HepG2 (cell line): ENCODE data around the gene TIMM10. TPM values are rescaled to one million over a fixed set of nuclear protein-coding genes. Genes with fewer than 3 reads are reported as not detected.

ENCODE experiments used
- ATAC-seq: fragments of 200-7000 bp; cut with Tn5 transposase; 3 replicates; pipeline ENCODE4 v1.9.1; 2020; ENCODE audit warnings: mild to moderate bottlenecking, moderate library complexity
- BruUV-seq: library from RNA; stranded (reverse); fragments of 400-500 nt; replicated peaks from 2 replicates; lab custom pipeline; 2021; lab: Mats Ljungman, UMichigan
- CTCF ChIA-PET: fragments of 300-600 bp; formaldehyde crosslinking; extraction: SDS; loops from one replicate; lab custom pipeline; 2021; ENCODE audit warnings: low total read pairs, inconsistent platforms, low intra/inter-chr PET ratio; lab: Yijun Ruan, JAX
- POLR2A ChIA-PET: fragments of 350-600 bp; sonication (Branson Sonifier 250); formaldehyde crosslinking; loops from one replicate; lab custom pipeline; 2020; ENCODE audit warnings: antibody characterized with exemption, inconsistent platforms; lab: Yijun Ruan, JAX
- DNase-seq: peaks from one replicate; pipeline ENCODE4 v3.0.0-alpha.2; 2015; ENCODE audit warnings: low spot score
- FAIRE-seq: peaks from 3 replicates; lab custom pipeline; 2011; peaks lifted over from hg19 to GRCh38; lab: Jason Lieb, UNC
- H2AFZ ChIP-seq: one replicate; pipeline ENCODE4 v1.6.1; 2011; ENCODE audit warnings: low read length, inconsistent platforms
- H3K27ac ChIP-seq: fragments of 300-600 bp; 3 replicates; pipeline ENCODE4 v1.8.0; 2011; ENCODE audit warnings: mixed run types, mild to moderate bottlenecking, mixed read lengths, low read length, inconsistent platforms; ENCODE audit not compliant: insufficient read depth; ENCODE audit errors: extremely low read length
- H3K27me3 ChIP-seq, 2 experiments: fragments of 200-600 bp in 1 of 2; 2 replicates in 1 of 2; 3 replicates in 1 of 2; pipeline versions ENCODE4 v1.6.0 to v1.8.0; 2011; ENCODE audit warnings: low read length in 2 of 2, mild to moderate bottlenecking in 2 of 2, moderate library complexity in 2 of 2, inconsistent platforms in 1 of 2; ENCODE audit not compliant: insufficient read depth in 2 of 2, control insufficient read depth in 1 of 2
- H3K36me3 ChIP-seq, 2 experiments: fragments of 200-600 bp in 1 of 2; replicated peaks in 1 of 2; 2 replicates in 1 of 2; 3 replicates in 1 of 2; pipeline versions ENCODE4 v1.5.1 to v1.8.0; 2011; ENCODE audit warnings: low read length in 2 of 2, inconsistent platforms in 1 of 2; ENCODE audit not compliant: insufficient read depth in 2 of 2, control insufficient read depth in 1 of 2
- H3K4me1 ChIP-seq: 2 replicates; pipeline ENCODE4 v1.5.1; 2012; ENCODE audit warnings: low read length, inconsistent platforms; ENCODE audit not compliant: insufficient read depth
- H3K4me2 ChIP-seq: 2 replicates; pipeline ENCODE4 v1.6.0; 2011; ENCODE audit warnings: low read depth, low read length, inconsistent platforms
- H3K4me3 ChIP-seq, 3 experiments: fragments of 200-600 bp in 1 of 3; sonication (generic), shearing (Covaris generic) in 1 of 3; replicated peaks in 1 of 3; 2 replicates each; pipeline ENCODE4 v1.5.1; 2011 to 2016; ENCODE audit warnings: low read length in 3 of 3, inconsistent platforms in 2 of 3, low read depth in 2 of 3, mild to moderate bottlenecking in 2 of 3, control low read depth in 1 of 3, mixed read lengths in 1 of 3; ENCODE audit not compliant: insufficient read depth in 1 of 3
- H3K79me2 ChIP-seq: one replicate; pipeline ENCODE4 v1.6.1; 2011; ENCODE audit warnings: low read length, inconsistent platforms; ENCODE audit not compliant: insufficient read depth
- H3K9ac ChIP-seq: 2 replicates; pipeline ENCODE4 v1.6.0; 2011; ENCODE audit warnings: mild to moderate bottlenecking, low read depth, low read length, inconsistent platforms; ENCODE audit not compliant: insufficient read depth
- H3K9me3 ChIP-seq: 2 replicates; pipeline ENCODE4 v1.5.1; 2012; ENCODE audit warnings: mild to moderate bottlenecking, low read length
- H4K20me1 ChIP-seq: 2 replicates; pipeline ENCODE4 v1.6.0; 2011; ENCODE audit warnings: inconsistent platforms, mild to moderate bottlenecking, low read length, moderate library complexity; ENCODE audit not compliant: insufficient read depth
- ATAD3A ChIP-seq: sonication (generic); formaldehyde crosslinking; IDR thresholded peaks from 2 replicates; pipeline ENCODE4 v1.4.0; 2020; ENCODE audit warnings: missing genetic modification reagents
- ATF6 ChIP-seq: sonication (generic); formaldehyde crosslinking; conservative IDR thresholded peaks from 2 replicates; pipeline ENCODE4 v1.4.0; 2020; ENCODE audit warnings: missing genetic modification reagents
- BORCS8-MEF2B ChIP-seq: sonication (generic); formaldehyde crosslinking; IDR thresholded peaks from 2 replicates; pipeline ENCODE4 v1.8.0; 2022; ENCODE audit warnings: mild to moderate bottlenecking, missing genetic modification reagents
- CCAR2 ChIP-seq: fragments of 200-400 bp; formaldehyde crosslinking; optimal IDR thresholded peaks from 2 replicates; pipeline ENCODE3; 2018; ENCODE audit warnings: low read depth, mild to moderate bottlenecking, low read length, moderate library complexity
- GATAD2A ChIP-seq: IDR thresholded peaks from 2 replicates; pipeline ENCODE4 v1.6.1; 2016
- HMGXB4 ChIP-seq, 2 experiments: sonication (generic) in 1 of 2; formaldehyde crosslinking in 1 of 2; IDR thresholded peaks; 2 replicates each; pipeline versions ENCODE4 v1.4.0 to v1.6.1; 2018 to 2020; ENCODE audit warnings: missing genetic modification reagents in 2 of 2, borderline replicate concordance in 1 of 2, low read depth in 1 of 2, mild to moderate bottlenecking in 1 of 2, missing biosample characterization in 1 of 2
- KDM5B ChIP-seq: sonication (generic); formaldehyde crosslinking; IDR thresholded peaks from 2 replicates; pipeline ENCODE4 v1.4.0; 2020; ENCODE audit warnings: missing genetic modification reagents, mild to moderate bottlenecking, borderline replicate concordance
- RAD21 ChIP-seq: fragments of 450-650 bp; formaldehyde crosslinking; IDR thresholded peaks from 2 replicates; pipeline ENCODE4 v1.5.0; 2020; ENCODE audit warnings: mild to moderate bottlenecking
- SOX6 ChIP-seq, 2 experiments: fragments of 450-650 bp in 1 of 2; sonication (generic) in 1 of 2; formaldehyde crosslinking in 1 of 2; IDR thresholded peaks; 2 replicates each; pipeline versions ENCODE4 v1.4.0 to v1.6.1; 2017 to 2020; ENCODE audit warnings: antibody characterized with exemption in 1 of 2, mild to moderate bottlenecking in 1 of 2, missing genetic modification reagents in 1 of 2
- ZBTB33 ChIP-seq: sonication (generic); formaldehyde crosslinking; IDR thresholded peaks from 2 replicates; pipeline ENCODE4 v1.4.0; 2020; ENCODE audit warnings: missing genetic modification reagents
- ZFP91 ChIP-seq: sonication (generic); formaldehyde crosslinking; IDR thresholded peaks from 2 replicates; pipeline ENCODE4 v1.9.0; 2022; ENCODE audit warnings: missing genetic modification reagents, mild to moderate bottlenecking, borderline replicate concordance
- ZNF572 ChIP-seq: sonication (generic); formaldehyde crosslinking; IDR thresholded peaks from 2 replicates; pipeline ENCODE4 v1.5.1; 2020; ENCODE audit warnings: mild to moderate bottlenecking, missing genetic modification reagents
- ZNF619 ChIP-seq: sonication (generic); formaldehyde crosslinking; IDR thresholded peaks from 2 replicates; pipeline ENCODE4 v1.4.0; 2020; ENCODE audit warnings: mild to moderate bottlenecking, missing genetic modification reagents
- ZSCAN12 ChIP-seq: sonication (generic); formaldehyde crosslinking; IDR thresholded peaks from 2 replicates; pipeline ENCODE4 v1.9.0; 2021; ENCODE audit warnings: mild to moderate bottlenecking, missing genetic modification reagents
- WGBS: methylation state at CpG from one replicate; pipeline ENCODE4 v1.1.6; 2017; ENCODE audit warnings: low lambda C conversion rate; 5-methylcytosine and 5-hydroxymethylcytosine counted together
- in situ Hi-C: cut with HindIII; loops from 2 replicates; pipeline ENCODE4 v1.10.0; 2017; ENCODE audit warnings: low pct_unique_long_range_greater_than_20kb; ENCODE audit not compliant: extremely low pct_ligation_motif_present
- intact Hi-C: fragments of 100-400 bp; cut with micrococcal nuclease; formaldehyde crosslinking; loops from one replicate; pipeline ENCODE4 v1.10.0; 2022; ENCODE audit not compliant: unreplicated experiment
- polyA plus RNA-seq, 8 experiments: library from polyadenylated mRNA; depleted of rRNA in 3 of 8; stranded (reverse) in 7 of 8; unstranded in 1 of 8; fragments of >200 nt; fragmentation: Illumina TruSeq in 4 of 8; extraction: Trizol in 4 of 8; gene quantifications; 2 replicates each; pipeline versions ENCODE4 v1.2.1 to v1.2.3, GENCODE V29; 2011 to 2016; ENCODE audit warnings: low read depth in 4 of 8, missing spikeins in 1 of 8, mixed read lengths in 1 of 8; ENCODE audit not compliant: insufficient read depth in 1 of 8
- total RNA-seq, 5 experiments: library from RNA; depleted of rRNA; stranded (reverse); fragments of >200 nt; fragmentation: Illumina TruSeq; extraction: Trizol; gene quantifications; 2 replicates each; pipeline ENCODE4 v1.2.3, GENCODE V29; 2016; ENCODE audit warnings: low read depth in 1 of 5

Gene TIMM10
- total and polyA plus RNA-seq, 2 of the 13 experiments (the other 11 are each of a cell fraction or from before 2014, with no cell fraction given) = 67.8 to 82.2 TPM

GRCh38 chr11:57491371-57492061 is 39.0 kb downstream of the TIMM10 start:
- ATAC-seq (peak; percentile 51), DNase-seq (peak; percentile 38), FAIRE-seq (peak; percentile 47)
- BruUV-seq = no TSS peak
- in situ Hi-C loops = loop anchor here (5.0 kb wide), 1 partner anchor 36 kb away; no protein-coding TSS in a partner anchor
- no peaks in the 10 kb centered on the region for H3K9me3 ChIP-seq
- no peak overlapping the region for H3K9ac ChIP-seq
- H2AFZ ChIP-seq = no peak overlapping the region
- POLR2A ChIA-PET = interaction anchor here (1.0 to 3.5 kb wide), 5 partner anchors 12 to 61 kb away, joined by 3 to 93 read pairs (median 7); partner anchors contain the start of gene SLC43A1
- H3K4me2 ChIP-seq = no peak overlapping the region
- H3K27me3 ChIP-seq = no peaks in the 10 kb centered on the region
- H3K27ac ChIP-seq = no peak overlapping the region
- H3K4me1 ChIP-seq = peaks cover 31% of the 10 kb centered on the region
- CTCF ChIA-PET = interaction anchor here (1.1 to 5.9 kb wide), 2 partner anchors 35 to 70 kb away, joined by 3 to 101 read pairs; no protein-coding TSS in a partner anchor
- H3K36me3 ChIP-seq = peaks cover 54 to 79% of the 10 kb centered on the region in 2 experiments
- intact Hi-C loops = no loop called here
- peaks cover 4% of the 10 kb centered on the region for H3K79me2 ChIP-seq
- WGBS = 100% methylated on average over 6 of the region's 11 CpGs
- H4K20me1 ChIP-seq = no peaks in the 10 kb centered on the region
- no peak overlapping the region for H3K4me3 ChIP-seq
- TF ChIP-seq ZSCAN12 (CRISPR knock-in tag) (no peak), GATAD2A (CRISPR knock-in tag) (0 out of 2 replicates have a peak, but pooled peaks have one; percentile 18), RAD21 (peak; percentile 79), KDM5B (peak; percentile 22; the same call in 1 of the 2 replicates), ZNF619 (CRISPR knock-in tag) (0 out of 2 replicates have a peak, but pooled peaks have one; percentile 44), CCAR2 (peak; percentile 38), ATF6 (CRISPR knock-in tag) (no peak), ATAD3A (no peak), SOX6 (IDR thresholded peaks at IDR 0.05) (no peak), SOX6 (CRISPR knock-in tag; IDR thresholded peaks at IDR 0.05) (peak; percentile 43; the same call in 1 of the 2 replicates), ZNF572 (0 out of 2 replicates have a peak, but pooled peaks have one; percentile 70), ZFP91 (peak; percentile 40; the same call in 1 of the 2 replicates), ZBTB33 (peak; percentile 60; the same call in 1 of the 2 replicates), HMGXB4 (CRISPR knock-in tag; IDR thresholded peaks at IDR 0.05; ENCODE audit: borderline replicate concordance in 1 of 2, low read depth in 1 of 2) (0 out of 4 replicates have a peak, but pooled peaks of 1 of the 2 experiments have one; percentile 34), BORCS8-MEF2B (CRISPR knock-in tag) (0 out of 2 replicates have a peak, but pooled peaks have one; percentile 40)
